Muscle of back (tissue), 11 donors: ENCODE results near the gene LSP1. TPM values are rescaled to one million over a fixed set of nuclear protein-coding genes. Genes with fewer than 3 reads are reported as not detected.

Source experiments
- DNase-seq, 3 donors: peaks; one replicate each; pipeline versions ENCODE4 v3.0.0 to v3.0.0-alpha.2; 2013
- polyA plus RNA-seq, 10 donors: library from polyadenylated mRNA; unstranded; fragments of 120-200 nt; gene quantifications; one replicate each; pipeline ENCODE4 v1.2.1, GENCODE V29; 2013; ENCODE audit not compliant: insufficient read length in 10 of 10

LSP1 gene
- polyA plus RNA-seq, 10 donors: 25.7 to 81.2 (median 44.8) TPM

DNA sequence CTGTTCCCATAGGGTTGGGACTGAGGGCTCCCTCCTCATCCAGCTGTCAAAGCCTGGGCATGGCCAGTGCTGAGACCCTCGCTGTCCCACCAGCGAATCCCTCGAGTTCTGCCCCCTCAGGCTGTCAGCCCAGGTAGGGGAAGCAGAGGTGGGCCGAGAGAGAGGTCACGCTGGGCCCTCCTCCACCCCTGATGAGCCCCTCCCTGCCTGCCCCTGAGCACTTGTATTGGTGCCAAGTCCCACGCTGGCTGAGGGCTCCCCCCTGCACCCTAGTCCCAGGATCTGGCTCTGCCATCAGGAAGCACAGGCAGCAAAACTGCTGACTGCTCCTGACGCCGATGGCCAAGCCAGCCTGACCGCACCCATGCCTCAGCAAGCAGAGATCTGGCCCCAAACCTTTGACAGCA is 35.5 kb downstream of the LSP1 start:
- peak in 1 of 3 donors; percentile 32 for DNase-seq

DNA sequence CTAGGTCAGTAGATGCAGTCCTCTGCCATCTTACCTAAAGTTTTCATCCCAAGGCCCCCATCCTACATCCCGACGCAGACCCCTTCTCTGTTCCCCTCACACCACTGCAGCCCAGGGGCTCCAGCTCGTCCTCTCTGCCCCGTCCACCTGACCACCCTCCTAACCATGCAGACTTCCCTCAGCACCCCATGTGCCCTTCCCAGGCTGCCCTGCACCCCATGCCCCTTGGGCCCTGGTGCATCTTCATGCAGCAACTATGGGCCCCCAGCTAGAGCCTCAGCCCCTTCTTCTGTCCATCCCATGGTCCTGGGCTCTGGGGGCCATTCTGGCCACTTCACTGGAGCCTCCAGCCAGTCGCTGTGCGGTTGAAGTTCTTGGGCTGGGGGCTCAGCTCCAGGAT is 35.9 kb downstream of the LSP1 start:
- DNase-seq: no peak

DNA sequence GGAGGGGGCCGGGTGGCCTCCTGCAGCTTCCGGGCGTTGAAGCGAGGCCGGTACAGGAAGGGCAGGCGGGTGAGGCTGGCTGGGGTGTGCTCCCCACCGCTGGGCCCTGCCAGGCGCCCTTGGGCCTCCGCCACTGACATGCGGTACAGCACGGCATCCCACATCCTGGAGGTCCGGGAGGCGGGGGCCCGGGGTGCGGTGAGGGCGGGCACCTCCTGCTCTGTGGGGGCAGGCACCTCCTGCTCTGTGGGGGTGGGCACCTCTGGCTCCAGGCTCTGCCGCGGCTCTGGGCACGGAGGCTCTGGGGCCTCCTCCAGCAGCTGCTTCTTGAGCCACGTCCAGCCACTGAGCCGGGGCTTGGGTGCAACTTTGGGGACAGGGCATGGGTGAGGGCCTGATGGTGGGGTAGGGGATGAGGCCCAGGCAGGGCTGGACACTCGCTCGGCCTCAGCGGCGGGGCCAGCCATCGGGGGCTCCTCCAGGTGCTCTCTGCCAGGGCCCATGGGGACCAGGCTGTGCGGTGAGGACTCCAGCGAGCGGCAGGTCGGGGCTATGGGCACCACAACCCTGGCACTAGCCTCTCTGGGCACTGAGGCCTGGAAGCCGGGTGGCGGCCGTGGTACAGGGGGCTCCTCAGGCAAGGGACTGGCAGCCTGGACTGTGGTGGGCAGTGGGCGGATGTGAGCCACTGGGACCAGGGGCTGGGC is 36.5 kb downstream of the LSP1 start:
- no peak for DNase-seq

- peak in 1 of 3 donors; percentile 9 for DNase-seq
Measured at GRCh38 chr11:1889941-1890855, 37.3 kb downstream of the LSP1 start.

DNA sequence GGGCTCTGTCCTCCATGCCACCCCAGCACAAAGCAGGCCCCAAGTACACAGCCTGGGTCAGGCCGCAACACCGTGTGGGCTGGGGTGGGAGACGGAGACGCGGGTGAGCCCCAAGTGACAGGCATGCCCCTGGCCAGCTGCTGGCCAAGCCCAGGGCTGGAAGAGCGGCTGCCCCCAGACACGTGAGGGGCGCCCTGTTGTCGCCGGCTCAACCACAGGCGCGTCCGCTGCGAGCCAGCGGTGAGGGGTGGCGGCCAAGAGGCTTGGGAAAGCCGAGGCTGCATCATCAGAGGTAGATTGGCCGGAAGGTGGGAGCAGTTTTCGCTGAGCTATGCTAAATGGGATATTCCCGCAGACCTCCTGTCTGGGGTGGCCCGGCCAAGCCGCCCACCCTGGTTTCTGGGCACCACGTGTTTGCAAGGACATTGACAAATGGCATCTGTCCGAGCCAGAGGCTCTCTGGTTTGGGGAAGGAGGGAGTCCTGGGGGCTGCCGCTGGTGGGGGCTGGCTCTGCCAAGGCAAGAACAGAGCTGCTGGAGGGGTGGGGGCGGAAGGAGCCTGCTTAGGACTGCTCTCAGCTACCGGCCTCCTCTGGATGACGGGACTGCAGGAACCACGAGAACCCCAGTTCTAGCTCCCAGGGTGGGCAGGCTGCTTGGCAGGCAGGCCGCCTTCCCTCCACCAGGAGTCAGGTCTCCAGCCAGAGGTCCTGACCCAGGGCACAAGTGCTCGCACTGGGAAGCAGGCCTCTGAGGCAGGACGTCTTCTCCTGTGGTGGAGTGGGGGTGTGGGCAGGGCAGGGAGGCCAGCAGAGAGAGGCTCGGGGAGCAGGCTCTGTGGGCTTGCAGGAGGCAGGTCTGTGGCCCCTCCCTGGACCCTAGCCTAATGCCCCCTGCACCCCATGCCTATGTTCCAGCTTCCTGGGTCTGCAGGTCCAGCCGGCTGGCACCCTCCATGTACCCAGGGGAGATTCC is 38.3 kb downstream of the LSP1 start:
- DNase-seq: peak in 1 of 3 donors; percentile 41

GRCh38 chr11:1891831-1892115 is 38.9 kb downstream of the LSP1 start, which contains the start of gene PRR33:
TSS of gene PRR33 (minus strand) at chr11:1891895. CDS start at chr11:1890584, 1,311 bp downstream.
- DNase-seq: no peak

DNA sequence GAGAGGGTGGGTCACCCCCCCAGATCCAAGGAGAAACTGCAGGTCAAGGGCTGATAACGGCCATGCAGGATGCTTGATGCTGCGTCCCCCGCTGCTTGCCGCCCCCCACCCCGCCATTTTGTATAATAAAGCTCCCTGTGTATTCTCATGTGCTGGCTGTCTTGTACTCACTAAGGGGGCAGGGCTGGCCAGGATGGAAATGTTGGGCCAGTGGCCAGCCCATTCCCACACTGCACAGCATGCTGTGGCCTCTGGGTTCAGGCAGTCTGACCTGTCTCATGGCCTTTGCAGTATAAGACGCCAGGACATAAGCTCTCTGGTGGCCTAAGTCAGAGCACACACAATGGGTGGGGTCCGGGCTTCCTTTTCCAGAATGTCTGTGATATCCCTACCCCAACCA is 39.2 kb downstream of the LSP1 start:
- DNase-seq: peak in 1 of 3 donors; percentile 10

- DNase-seq: no peak
Measured at GRCh38 chr11:1892558-1892957, 39.7 kb downstream of the LSP1 start.

GRCh38 chr11:1893581-1894359 is 40.9 kb downstream of the LSP1 start:
- DNase-seq: no peak

- no peak for DNase-seq
Measured at GRCh38 chr11:1894759-1895158, 41.9 kb downstream of the LSP1 start.

DNA sequence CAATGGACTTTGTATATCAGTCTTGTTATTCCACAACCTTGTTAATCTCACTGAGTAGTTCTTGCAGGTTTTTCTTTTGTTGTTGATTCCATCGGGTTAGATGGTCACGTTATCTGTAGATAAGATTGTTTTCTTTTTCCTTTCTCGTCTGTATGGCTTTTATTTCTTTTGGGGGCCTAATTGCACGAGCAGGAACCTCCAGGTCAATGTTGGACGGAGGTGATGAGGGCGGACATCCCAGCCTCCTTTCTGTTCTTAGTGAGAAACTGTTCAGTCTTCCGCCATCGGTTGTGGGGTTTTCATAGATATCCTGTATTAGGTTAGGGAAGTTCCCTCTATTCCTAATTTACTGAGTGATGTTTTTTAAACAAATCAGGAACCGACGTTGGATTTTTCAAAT is 43.6 kb downstream of the LSP1 start:
- DNase-seq: no peak

- DNase-seq: no peak
Measured at GRCh38 chr11:1896923-1897322, 44.0 kb downstream of the LSP1 start.

- no peak for DNase-seq
Measured at GRCh38 chr11:1899090-1899489, 46.2 kb downstream of the LSP1 start.

DNA sequence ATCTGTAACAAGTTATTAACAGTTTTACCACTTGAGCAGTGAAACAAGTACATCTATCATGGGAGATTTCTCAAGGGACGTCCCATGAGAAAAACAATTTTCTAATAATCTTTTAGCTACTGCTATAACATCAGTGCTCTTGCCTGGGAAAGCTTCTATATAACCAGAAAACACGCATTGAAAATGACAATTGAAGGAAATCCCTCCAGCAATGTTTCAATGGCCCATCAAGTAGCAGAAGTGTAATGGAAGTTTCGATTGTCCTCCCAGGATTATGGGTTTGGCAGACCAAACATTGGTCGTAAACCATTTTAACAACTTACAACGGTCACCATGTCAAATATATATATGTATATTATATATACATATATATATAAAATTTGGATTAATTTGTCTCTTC is 46.8 kb downstream of the LSP1 start:
- DNase-seq: no peak

DNA sequence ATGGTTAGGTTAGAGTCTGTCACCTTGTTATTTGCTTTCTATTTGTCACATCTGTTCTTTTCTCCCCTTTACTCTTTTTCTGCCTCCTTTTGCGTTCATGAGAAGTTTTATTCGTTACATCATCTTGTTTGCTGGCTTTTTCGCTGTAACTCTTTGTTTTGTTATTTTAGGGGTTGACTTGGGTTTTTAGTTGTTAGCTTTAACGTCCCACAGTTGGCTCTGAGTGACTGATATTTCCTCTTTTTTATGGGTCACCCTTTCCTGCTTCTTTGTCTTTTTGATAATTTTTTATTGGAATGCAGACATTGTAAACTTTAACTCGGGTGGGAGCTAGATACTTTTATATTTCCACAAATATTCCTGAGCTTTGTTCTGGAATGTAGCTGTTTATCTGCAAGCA is 53.3 kb downstream of the LSP1 start:
- DNase-seq: peak in 1 of 3 donors; percentile 62

- DNase-seq: peak in 1 of 3 donors; percentile 44
Measured at GRCh38 chr11:1906611-1907423, 53.9 kb downstream of the LSP1 start.

DNA sequence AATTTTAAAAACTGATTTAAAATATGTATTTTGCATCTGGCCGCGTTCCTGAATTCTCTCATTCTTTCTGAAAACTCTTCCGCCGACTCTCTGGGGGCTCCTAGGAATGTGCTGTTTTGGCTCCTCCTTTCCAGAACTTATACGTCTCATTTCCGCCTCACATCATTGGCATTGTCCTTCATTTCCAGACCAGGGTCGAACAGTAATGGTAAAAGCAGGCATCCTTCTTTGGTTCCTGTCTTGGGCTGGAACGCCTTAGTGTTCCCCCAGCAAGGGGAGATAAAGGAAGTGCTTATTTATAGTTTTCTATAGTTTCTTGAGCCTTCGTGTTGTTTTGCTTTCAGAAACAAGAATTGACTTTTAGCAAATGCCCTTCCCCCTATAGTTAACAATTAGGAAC is 55.7 kb downstream of the LSP1 start:
- DNase-seq: peak; percentile 65 to 96 (median 91)

DNA sequence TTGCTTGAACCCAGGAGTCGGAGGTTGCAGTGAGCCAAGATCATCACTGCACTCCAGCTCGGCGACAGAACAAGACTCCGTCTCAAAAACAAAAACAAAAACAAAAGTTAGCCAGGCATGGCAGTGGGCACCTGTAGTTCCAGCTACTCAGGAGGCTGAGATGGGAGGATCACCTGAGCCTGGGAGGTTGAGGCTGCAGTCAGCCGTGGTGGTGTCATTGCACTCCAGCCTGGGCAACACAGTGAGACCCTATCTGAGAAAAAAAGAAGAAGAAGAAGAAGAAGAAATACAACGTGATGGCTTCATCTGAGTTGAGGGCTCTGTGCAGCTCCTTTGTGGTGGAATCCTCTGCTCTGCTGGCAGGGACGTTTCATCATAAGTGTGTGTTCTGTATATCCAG is 56.6 kb downstream of the LSP1 start:
- no peak for DNase-seq

DNA sequence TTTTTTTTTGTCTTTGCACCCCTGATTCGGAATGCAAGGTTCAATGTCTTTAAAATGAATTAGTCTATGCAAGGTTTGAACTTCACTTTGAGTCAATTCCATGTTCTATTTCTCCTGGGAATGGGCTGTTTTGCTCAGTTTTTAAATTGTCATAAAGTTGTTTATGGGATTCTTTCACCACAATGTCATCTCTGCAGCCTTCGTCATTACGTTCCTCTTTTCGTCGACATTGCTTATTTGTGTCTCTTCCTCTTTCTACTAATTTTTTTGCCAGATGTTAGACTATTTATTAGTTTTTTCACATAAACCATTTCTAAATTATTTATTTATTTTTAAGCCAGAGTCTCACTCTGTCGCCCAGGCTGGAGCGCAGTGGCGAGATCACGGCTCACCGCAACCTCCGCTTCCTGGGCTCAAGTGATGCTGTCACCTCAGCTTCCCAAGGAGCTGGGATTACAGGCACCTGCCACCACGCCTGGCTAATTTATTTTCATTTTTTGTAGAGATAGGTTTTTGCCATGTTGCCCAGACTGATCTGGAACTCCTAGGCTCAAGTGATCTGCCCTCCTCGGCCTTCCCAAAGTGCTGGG is 59.5 kb downstream of the LSP1 start:
- DNase-seq: peak in 1 of 3 donors; percentile 61
